HG02973 (cell line): ENCODE measurements around the gene MUC21.

Experiments used
- ATAC-seq: cut with Tn5 transposase; IDR thresholded peaks from one replicate; pipeline ENCODE4 v1.9.1; 2021; ENCODE audit warnings: moderate library complexity; ENCODE audit not compliant: unreplicated experiment

Gene MUC21

DNA sequence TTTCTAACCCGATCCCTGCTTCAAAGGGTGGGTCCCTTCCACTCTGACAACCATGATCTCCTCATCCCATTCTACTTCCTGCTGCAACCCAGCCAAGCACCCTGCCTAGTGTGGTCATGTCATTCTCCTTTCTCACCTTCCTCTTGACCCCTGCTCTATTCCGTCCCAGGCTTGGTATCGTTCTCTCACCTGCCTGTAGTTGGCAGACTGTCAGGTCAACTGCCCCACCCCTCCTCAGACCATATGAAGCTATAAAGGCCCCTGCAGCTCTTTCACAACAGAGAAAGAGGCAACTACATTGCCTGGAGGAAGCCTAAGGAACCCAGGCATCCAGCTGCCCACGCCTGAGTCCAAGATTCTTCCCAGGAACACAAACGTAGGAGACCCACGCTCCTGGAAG lies at the start of gene MUC21:
TSS of gene MUC21 (plus strand) at position 280 of the 400 bp plus-strand sequence. CDS start 241 bp downstream, outside the sequence.
- ATAC-seq, result no peak

DNA sequence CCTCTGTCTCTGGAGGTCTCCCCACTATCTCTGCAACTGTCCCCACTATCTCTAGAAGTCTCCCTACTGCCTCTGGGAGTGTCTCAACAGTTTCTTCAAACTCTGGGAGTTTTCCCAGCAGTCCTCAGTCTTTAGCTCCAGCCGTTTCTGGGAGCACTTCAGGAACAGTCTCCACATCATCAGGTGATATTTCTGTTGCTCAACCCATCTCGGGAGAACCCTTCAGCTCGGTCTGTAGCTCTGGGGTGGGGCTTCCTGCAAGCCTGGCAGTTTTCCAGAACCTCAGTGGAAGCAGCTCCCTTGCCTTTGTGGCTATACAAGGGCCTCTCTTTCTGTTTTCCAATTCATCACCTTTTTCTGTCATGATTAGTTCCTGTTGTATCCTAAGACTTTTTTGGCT lies 48.5 kb upstream of the MUC21 start:
- ATAC-seq, result no peak

DNA sequence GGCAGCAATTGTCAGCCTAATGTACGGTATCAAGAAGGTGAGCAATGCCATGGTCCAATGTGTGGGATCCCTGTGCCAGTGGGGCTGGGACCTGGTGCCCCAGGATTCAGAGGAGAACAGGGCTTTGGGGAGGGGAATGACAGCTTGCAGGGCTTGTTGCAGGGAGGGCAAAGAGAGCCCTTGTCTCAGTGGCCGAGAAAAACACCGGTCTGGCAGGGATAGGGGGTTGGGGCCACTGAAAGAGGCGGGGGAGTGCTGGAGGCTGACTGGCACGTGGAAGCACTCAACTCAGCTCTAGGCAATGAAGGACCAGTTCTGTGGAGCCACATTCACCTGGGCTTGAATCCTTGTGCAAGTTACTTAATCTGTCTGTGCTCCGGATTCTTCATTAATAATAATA lies 46.3 kb upstream of the MUC21 start:
- no peak for ATAC-seq

DNA sequence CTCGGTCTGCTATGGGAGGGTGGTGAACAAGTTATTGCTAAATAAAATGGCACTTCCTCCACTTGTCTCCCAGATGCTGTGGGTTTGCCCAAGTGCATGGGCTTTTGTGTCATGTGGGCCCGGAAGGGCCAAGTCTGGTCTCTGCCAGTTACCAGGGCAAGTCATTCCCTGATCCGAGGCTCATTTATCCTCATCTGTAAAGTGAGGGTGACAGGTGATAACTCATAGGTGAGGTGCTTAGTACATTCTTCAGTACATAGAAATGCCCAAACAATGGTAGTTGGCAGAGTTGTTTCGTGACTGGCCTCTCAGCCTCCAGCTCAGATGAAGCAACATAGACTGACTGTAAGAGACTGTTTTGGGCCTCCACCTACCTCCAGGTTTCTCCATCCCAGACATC lies 44.8 kb upstream of the MUC21 start:
- ATAC-seq, result no peak

- no peak for ATAC-seq
These were observed 44.0 kb upstream of the MUC21 start for GRCh38 chr6:30939473-30939872.

DNA sequence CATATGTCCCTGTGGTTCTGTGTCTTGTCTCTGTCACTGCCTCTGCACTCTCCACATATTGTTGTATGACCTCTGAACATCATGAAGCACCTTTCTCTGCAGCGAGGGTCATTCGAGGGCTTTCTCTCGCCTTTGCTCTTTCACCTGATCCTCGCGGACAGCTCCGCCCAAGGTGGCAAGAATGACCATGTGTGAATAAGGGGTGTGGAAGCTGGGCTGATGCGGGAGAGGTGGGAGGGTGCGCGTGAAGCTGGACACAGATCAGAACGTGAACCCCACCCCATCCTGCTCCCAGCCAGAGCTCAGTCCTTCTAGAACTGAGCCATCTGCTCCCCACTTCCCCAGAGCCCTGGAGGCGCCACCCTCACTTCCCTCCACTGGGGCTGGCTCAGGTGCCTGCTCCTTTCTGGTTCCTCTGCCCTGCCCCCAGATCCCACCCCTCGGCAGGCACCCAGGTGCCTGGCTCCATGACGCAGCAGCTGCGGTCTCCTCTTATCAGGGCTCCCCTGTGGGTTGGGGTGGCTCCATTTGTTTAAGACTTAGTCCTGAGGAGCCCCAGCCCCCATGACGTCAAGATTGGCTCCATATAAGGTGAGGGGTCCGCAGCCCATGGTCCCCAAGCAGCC lies 43.0 kb upstream of the MUC21 start, which contains the start of gene MUCL3:
TSS of gene MUCL3 (plus strand) at position 613 of the 626 bp plus-strand sequence. CDS start 27 bp downstream, outside the sequence.
- ATAC-seq, result no peak

- no peak for ATAC-seq
These were observed 41.0 kb upstream of the MUC21 start for GRCh38 chr6:30942338-30943060.

DNA sequence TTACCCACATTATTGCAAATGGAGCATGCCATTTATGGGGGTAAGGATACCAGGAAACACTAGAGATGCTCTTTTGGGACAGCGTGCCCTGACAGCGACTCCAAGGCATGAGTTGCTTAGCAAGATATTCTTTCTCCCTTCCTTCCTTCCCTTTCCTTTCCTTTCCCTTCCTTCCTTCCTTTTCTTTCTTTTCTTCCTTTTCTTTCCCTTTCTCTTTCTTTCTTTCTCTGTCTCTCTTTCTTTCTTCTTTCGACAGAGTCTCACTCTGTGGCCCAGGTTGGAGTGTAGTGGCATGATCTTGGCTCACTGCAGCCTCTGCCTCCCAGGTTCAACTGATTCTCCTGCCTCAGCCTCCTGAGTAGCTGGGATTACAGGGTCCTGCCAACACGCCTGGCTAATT lies 39.5 kb upstream of the MUC21 start:
- ATAC-seq, result no peak

DNA sequence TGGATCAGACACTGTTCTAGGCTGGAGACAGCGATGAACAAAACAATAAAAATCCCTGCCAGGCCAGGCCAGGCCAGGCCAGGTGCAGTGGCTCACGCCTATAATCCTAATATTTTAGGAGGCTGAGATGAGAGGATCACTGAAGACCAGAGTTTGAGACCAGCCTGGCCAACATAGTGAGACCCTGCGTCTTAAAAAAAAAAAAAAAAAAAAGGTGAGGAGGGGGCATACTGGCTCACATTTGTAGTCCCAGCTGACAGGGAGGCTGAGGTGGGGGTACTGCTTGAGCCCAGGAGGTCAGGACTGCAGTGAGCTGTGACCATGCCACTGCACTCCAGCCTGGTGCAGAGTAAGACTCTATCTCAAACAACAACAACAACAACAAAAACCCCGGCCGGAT lies 38.2 kb upstream of the MUC21 start:
- no peak for ATAC-seq

DNA sequence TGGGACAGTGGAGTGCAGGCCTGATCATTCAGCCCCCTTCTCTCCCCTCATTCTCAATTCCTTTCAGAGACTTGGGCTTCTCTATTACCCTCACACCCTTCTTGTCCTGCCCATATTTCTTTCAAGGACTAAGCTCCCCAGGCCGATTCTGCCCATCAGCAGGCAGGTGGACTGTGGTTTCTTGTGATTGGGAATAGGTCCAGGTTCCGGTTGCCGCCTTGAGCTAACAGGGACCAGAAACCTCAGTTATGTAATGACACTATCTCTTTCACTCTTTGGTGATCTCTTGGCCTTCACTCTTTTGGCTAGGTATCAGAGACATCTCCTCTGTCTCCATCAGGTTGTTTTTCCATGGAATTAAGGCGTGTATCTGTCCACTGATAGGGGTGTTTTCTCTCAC lies 36.3 kb upstream of the MUC21 start:
- no peak for ATAC-seq

DNA sequence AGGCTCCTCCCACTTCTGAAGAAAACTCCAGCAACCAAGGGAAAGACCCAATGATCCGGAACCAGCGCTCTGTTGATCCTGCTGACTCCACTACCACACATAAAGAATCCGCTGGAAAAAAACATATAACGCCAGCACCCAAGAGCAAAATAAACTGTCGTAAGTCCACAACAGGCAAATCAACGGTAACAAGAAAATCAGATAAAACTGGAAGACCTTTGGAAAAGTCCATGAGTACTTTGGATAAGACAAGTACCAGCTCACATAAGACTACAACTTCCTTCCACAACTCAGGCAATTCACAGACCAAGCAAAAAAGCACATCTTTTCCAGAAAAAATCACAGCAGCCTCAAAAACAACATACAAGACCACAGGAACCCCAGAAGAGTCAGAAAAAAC lies 34.7 kb upstream of the MUC21 start:
- no peak for ATAC-seq

DNA sequence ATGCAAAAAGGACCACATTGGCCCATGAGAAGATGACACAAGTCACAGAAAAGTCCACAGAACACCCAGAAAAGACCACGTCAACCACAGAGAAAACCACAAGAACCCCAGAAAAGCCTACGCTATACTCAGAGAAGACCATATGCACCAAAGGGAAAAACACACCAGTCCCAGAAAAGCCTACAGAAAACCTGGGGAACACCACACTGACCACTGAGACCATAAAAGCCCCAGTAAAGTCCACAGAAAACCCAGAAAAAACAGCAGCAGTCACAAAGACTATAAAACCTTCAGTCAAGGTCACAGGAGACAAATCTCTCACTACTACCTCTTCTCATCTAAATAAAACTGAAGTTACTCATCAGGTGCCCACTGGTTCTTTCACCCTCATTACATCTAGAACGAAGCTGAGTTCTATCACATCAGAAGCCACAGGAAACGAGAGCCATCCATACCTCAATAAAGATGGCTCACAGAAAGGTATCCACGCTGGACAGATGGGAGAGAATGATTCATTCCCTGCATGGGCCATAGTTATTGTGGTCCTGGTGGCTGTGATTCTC lies 31.5 kb upstream of the MUC21 start:
- no peak for ATAC-seq

- ATAC-seq, result no peak
These were observed 28.7 kb upstream of the MUC21 start for GRCh38 chr6:30954631-30955366.

DNA sequence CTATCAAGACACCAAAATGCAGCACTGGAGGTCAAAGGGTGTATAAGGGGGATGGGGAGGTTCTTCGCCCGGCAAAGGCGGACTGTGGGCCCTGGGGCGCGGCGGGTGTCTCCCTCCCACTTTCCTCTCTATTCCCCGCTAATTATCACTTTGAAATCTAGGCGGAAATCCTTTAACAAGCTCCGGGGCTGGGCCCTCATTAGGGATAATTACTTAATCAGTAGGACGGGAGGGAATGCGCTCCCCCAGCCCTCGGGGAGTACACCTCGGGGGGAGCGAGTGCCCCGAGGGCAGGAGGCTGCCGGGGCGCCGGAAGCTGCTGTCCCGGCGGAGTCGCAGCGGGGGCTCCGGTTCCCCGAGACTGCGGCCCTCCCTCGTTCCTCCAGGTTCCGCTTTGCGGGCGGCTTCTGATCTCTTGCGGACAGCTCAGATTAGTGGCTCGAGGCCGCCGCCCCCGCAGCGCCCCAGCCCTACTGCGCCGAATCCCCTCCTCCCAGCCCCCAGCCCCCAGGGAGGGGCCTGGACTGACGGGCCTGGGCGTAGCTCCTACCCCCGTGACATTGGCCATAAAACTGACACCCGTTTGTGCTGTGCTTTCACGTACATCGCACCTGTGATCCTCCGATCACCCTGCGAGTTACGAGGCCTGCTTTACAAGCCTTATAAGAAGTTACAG lies 28.0 kb upstream of the MUC21 start:
- ATAC-seq, result peak; percentile 50

DNA sequence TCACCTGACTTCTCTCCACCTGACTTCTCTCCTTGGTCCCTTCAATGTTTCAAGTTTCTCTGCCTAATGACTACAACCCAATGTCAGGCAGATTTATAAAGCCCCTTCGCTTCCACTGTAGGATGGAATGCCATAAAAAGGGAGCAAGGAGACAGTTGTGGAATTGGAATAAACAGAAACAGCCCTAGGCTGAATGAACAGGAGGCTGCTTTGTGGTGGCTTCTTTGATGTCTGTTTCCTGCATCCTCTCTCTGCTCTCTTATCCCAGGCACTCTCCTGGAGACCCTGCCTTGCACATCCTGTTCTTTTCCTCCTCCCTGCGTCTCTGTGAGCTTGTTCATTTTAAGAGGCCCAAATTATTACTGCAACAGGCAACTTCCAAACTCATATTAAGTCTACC lies 25.8 kb upstream of the MUC21 start:
- no peak for ATAC-seq

DNA sequence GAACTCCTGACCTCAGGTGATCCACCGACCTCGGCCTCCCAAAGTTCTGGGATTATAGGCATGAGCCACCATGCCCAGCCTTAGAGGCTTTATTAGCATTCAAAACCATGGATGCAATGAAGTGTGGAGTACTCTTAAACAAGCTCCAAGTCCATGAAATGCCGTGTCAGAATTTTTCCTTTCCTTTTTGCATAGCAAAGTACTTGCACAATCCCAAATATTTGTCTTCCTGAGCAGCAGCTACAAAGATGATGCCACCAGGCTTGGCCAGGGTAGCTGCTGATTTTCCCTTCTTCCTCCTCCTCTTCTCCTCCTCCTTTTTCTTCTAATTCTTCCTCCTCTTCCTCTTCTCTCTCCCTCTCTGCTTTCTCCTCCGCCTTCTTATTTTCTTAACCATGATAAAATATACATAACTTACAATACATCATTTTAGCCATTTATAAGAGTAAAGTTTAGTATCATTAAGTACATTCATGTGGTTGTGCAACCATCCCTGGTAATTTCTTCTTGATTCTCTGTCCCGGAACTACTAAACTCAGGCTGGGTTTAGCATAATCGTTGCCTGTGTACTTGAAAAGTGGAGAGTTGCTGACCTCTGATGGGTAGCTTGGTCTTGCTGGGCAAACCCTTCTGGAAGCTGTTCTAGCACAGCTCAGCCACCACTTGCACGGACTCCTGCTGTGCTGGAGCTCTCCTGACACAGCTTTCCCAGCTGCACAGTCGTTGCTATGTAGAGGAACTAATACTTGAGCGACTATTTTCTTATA lies 22.4 kb upstream of the MUC21 start:
- no peak for ATAC-seq

DNA sequence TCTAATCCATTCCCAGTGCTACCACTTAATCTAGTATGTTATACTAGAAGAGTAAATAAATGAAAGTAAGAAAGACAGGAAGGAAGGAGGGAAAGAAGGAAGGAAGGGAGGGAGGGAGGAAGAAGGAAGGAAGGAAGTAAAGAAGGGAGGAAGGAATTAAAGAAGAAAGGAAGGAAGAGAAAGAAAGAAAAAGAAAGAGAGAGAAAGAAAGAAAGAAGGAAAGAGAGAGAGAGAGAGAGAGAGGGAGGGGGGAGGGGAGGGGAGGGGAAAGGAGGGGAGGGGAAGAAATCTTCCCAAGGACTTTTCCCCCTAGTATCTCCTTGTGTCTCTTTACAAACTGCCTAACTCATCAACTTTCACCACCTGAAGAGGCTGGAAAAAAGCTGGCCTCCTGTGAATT lies 20.8 kb upstream of the MUC21 start:
- ATAC-seq, result no peak

GRCh38 chr6:30963641-30964040 lies 19.9 kb upstream of the MUC21 start:
- ATAC-seq, result no peak

GRCh38 chr6:30964075-30964474 lies 19.4 kb upstream of the MUC21 start:
- ATAC-seq, result no peak

DNA sequence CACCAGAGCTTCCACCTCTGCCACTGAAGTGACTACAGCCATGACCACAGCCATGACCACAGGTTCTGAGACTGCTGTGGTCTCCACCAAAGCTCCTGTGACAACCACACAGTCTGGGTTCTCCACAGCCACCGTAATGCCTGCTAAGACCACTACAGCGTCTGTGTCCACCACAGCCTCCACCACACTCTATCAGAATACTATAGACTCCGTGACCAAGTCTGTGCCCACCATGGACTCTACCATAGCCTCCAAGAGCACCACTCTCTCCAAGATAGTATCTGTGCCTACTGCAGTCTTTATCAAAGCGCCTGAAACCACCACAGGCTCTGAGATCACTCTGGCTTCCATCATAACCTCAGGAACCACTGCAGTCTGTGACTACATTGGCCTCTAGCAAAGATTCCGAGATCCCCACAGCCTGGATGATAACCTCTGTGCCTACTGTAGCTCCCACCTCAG lies 18.3 kb upstream of the MUC21 start:
- ATAC-seq, result no peak
